ENCODE measurements around the gene SPRY4.

DNA sequence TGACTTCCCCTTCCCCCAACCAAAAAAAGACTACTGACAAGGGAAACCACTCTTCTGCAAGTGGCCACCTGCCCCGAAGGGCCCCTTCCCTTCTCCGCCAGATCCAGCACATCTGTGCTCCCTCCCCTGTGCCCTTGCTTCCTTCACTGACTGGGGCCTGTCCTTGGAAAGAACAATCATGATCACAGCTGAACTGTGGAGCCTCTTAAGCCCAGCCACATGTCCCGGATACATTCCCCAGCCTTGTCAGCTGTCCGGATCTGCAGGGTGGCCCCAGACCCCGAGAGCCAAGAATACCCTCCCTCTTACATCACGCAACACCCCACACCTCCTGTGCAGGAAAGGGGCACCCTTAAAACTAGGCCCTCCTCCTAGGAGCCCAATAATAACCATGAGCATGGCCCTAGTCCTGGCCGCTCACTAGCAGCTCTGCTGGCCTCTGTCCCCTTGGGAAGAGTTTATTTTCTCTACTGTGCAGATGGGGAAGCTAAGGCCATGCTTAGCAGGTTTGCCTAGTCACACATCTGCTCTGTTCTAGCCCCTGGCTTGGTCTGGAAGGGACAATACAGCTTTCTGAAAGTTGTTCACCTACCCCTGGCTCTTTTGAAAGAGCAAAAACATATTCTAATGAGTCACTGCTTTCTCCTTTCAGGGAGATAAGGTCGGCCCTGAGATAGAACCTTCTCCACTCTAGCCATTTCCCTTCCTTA is 3.8 kb downstream of the SPRY4 start:
- TF ChIP-seq POLR2AphosphoS5 (IDR thresholded peaks at IDR 0.05) (no peak), POLR2A (IDR thresholded peaks at IDR 0.05; ENCODE audit: low read depth) (no peak)
- TF ChIP-seq, protein P1, sequence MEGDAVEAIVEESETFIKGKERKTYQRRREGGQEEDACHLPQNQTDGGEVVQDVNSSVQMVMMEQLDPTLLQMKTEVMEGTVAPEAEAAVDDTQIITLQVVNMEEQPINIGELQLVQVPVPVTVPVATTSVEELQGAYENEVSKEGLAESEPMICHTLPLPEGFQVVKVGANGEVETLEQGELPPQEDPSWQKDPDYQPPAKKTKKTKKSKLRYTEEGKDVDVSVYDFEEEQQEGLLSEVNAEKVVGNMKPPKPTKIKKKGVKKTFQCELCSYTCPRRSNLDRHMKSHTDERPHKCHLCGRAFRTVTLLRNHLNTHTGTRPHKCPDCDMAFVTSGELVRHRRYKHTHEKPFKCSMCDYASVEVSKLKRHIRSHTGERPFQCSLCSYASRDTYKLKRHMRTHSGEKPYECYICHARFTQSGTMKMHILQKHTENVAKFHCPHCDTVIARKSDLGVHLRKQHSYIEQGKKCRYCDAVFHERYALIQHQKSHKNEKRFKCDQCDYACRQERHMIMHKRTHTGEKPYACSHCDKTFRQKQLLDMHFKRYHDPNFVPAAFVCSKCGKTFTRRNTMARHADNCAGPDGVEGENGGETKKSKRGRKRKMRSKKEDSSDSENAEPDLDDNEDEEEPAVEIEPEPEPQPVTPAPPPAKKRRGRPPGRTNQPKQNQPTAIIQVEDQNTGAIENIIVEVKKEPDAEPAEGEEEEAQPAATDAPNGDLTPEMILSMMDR (IDR thresholded peaks at IDR 0.05), result no peak

Data from esophagus muscularis mucosa (tissue), 3 donors.